Nephron progenitor cell (in vitro differentiated cells): ENCODE measurements around the gene IGDCC3.

ENCODE experiments used
- DNase-seq: peaks from one replicate; pipeline ENCODE4 v3.0.0; 2021
- H3K27ac Mint-ChIP-seq: 2 replicates; pipeline ENCODE4 v1.8.0; 2021; ENCODE audit warnings: mild to moderate bottlenecking, moderate library complexity, mixed read lengths
- H3K27me3 Mint-ChIP-seq: 2 replicates; pipeline ENCODE4 v1.8.0; 2021; ENCODE audit warnings: mild to moderate bottlenecking, low read depth, mixed read lengths; ENCODE audit not compliant: poor library complexity
- H3K36me3 Mint-ChIP-seq: 2 replicates; pipeline ENCODE4 v1.8.0; 2021; ENCODE audit warnings: low read depth, mixed read lengths
- H3K4me1 Mint-ChIP-seq: 2 replicates; pipeline ENCODE4 v1.8.0; 2021; ENCODE audit warnings: mixed read lengths
- H3K4me3 Mint-ChIP-seq: 2 replicates; pipeline ENCODE4 v1.8.0; 2021; ENCODE audit warnings: mild to moderate bottlenecking, moderate library complexity, mixed read lengths
- H3K9me3 Mint-ChIP-seq: 2 replicates; pipeline ENCODE4 v1.8.0; 2021; ENCODE audit warnings: mild to moderate bottlenecking, moderate library complexity, mixed read lengths
- TF ChIP-seq, protein P1 (sequence below): fragments of 200-600 bp; sonication (generic); IDR thresholded peaks from 2 replicates; pipeline ENCODE4 v1.5.0; 2021; ENCODE audit warnings: antibody characterized with exemption

IGDCC3 gene

DNA sequence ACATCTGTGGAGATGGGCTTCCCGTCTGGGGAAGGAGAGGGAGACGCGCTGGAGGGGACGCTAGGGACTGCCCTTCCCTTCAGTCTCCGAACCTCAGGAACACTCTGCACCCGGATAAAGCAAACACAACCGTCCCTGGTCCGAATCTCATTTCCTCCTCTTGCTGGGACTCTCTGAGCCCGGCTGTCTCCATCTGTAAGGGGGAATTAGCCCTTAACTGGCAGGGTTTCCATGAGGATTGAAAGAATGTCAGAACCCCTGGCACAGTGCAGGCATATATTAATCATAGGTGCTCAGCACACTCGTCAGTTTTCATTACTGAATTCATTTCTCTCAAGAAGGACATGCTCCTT, 19.1 kb upstream of the IGDCC3 start:
- H3K9me3 Mint-ChIP-seq: no peaks in the 10 kb centered on the region
- H3K4me1 Mint-ChIP-seq: peaks cover 32% of the 10 kb centered on the region
- TF ChIP-seq, protein P1, sequence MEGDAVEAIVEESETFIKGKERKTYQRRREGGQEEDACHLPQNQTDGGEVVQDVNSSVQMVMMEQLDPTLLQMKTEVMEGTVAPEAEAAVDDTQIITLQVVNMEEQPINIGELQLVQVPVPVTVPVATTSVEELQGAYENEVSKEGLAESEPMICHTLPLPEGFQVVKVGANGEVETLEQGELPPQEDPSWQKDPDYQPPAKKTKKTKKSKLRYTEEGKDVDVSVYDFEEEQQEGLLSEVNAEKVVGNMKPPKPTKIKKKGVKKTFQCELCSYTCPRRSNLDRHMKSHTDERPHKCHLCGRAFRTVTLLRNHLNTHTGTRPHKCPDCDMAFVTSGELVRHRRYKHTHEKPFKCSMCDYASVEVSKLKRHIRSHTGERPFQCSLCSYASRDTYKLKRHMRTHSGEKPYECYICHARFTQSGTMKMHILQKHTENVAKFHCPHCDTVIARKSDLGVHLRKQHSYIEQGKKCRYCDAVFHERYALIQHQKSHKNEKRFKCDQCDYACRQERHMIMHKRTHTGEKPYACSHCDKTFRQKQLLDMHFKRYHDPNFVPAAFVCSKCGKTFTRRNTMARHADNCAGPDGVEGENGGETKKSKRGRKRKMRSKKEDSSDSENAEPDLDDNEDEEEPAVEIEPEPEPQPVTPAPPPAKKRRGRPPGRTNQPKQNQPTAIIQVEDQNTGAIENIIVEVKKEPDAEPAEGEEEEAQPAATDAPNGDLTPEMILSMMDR: no peak
- H3K27me3 Mint-ChIP-seq: peaks cover 74% of the 10 kb centered on the region
- DNase-seq: no peak
- H3K36me3 Mint-ChIP-seq: peaks cover 71% of the 10 kb centered on the region
- peak overlapping the region; percentile 70 for H3K4me3 Mint-ChIP-seq
- no peak overlapping the region for H3K27ac Mint-ChIP-seq

- DNase-seq: peak; percentile 45
- Mint-ChIP-seq H3K27ac (no peak overlapping the region), H3K4me1 (peaks cover 28% of the 10 kb centered on the region), H3K9me3 (no peaks in the 10 kb centered on the region), H3K4me3 (peak overlapping the region; percentile 70), H3K36me3 (peaks cover 71% of the 10 kb centered on the region), H3K27me3 (peaks cover 74% of the 10 kb centered on the region)
- TF ChIP-seq, protein P1: no peak
These were observed 18.6 kb upstream of the IGDCC3 start for GRCh38 chr15:65396283-65396964.

- Mint-ChIP-seq H3K4me3 (no peak overlapping the region), H3K27me3 (peaks cover 78% of the 10 kb centered on the region), H3K4me1 (peaks cover 20% of the 10 kb centered on the region), H3K27ac (no peak overlapping the region), H3K36me3 (peaks cover 71% of the 10 kb centered on the region), H3K9me3 (no peaks in the 10 kb centered on the region)
- DNase-seq: peak; percentile 56
- TF ChIP-seq, protein P1: no peak
These were observed 17.9 kb upstream of the IGDCC3 start for GRCh38 chr15:65395567-65396202.

GRCh38 chr15:65394936-65395335, 17.1 kb upstream of the IGDCC3 start:
- no peaks in the 10 kb centered on the region for H3K9me3 Mint-ChIP-seq
- H3K27ac Mint-ChIP-seq: no peak overlapping the region
- H3K4me1 Mint-ChIP-seq: peaks cover 13% of the 10 kb centered on the region
- DNase-seq: no peak
- peaks cover 71% of the 10 kb centered on the region for H3K27me3 Mint-ChIP-seq
- peaks cover 68% of the 10 kb centered on the region for H3K36me3 Mint-ChIP-seq
- TF ChIP-seq, protein P1: no peak
- H3K4me3 Mint-ChIP-seq: no peak overlapping the region

DNA sequence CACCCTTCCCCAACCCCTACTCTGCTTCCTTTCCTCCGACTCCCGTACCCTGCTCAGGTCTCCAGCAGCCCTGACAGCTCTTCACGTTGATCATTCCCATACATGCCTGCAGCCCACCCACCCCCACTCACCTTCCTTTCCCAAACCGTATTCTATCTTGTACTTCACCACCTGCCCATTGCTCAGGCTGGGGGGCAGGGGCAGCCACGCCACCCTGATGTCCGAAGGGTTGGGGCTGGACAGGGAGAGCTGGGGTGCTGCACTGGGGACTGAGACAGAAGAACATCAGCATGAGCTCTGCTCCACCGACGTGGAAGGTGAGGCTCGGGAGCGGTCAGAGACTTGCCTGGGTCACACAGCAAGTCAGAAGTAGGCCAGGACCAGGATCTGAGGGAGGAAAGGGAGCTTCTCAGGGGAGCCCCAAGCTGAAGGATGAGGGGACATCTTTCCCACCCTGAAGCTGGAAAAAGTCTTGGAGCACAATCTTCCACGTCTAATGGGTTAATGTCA, 16.5 kb upstream of the IGDCC3 start:
- peaks cover 69% of the 10 kb centered on the region for H3K36me3 Mint-ChIP-seq
- H3K4me3 Mint-ChIP-seq: no peak overlapping the region
- H3K4me1 Mint-ChIP-seq: peaks cover 12% of the 10 kb centered on the region
- no peaks in the 10 kb centered on the region for H3K9me3 Mint-ChIP-seq
- H3K27ac Mint-ChIP-seq: no peak overlapping the region
- TF ChIP-seq, protein P1: no peak
- H3K27me3 Mint-ChIP-seq: peaks cover 67% of the 10 kb centered on the region
- no peak for DNase-seq
